K562 (cell line): ENCODE data around the gene TTLL3. TPM values are rescaled to one million over a fixed set of nuclear protein-coding genes. Genes with fewer than 3 reads are reported as not detected.
A peak's percentile ranks its signal among the peaks of the same experiment; 100 is the strongest.
"Not testable (repeated sequence)": the region's sequence is repeated elsewhere in the genome, so short reads cannot be mapped to it uniquely, and the experiment has no call there.

ENCODE experiments used
- ATAC-seq: fragments of 200-7000 bp; cut with Tn5 transposase; 3 replicates; pipeline ENCODE4 v1.9.1; 2020; ENCODE audit warnings: moderate library complexity
- BruUV-seq: library from RNA; stranded (reverse); fragments of 400-500 nt; replicated peaks from 2 replicates; lab custom pipeline; 2021; lab: Mats Ljungman, UMichigan
- CTCF ChIA-PET: fragments of 300-600 bp; formaldehyde crosslinking; extraction: SDS; loops from one replicate; lab custom pipeline; 2021; ENCODE audit warnings: low intra/inter-chr PET ratio; lab: Yijun Ruan, JAX
- POLR2A ChIA-PET: fragments of 300-600, 350-650 bp; sonication (Branson Sonifier 250); formaldehyde crosslinking; extraction: SDS; loops from one replicate; lab custom pipeline; 2021; ENCODE audit warnings: antibody characterized with exemption, inconsistent platforms; lab: Yijun Ruan, JAX
- DNase-seq, 4 experiments: peaks; one replicate each; pipeline versions ENCODE4 v3.0.0 to v3.0.0-alpha.2; 2011 to 2018; ENCODE audit warnings: low spot score in 3 of 4, mixed read lengths in 3 of 4; ENCODE audit errors: extremely low read depth in 1 of 4
- FAIRE-seq: peaks from 2 replicates; lab custom pipeline; 2011; peaks lifted over from hg19 to GRCh38; lab: Jason Lieb, UNC
- H2AFZ ChIP-seq: 2 replicates; pipeline ENCODE4 v1.6.0; 2011; ENCODE audit warnings: low read depth, low read length, control low read depth, inconsistent platforms
- H3K27ac ChIP-seq: fragments of 200-600 bp; 3 replicates; pipeline ENCODE4 v1.8.0; 2011; ENCODE audit warnings: low read depth, mild to moderate bottlenecking, control low read depth, inconsistent platforms, low read length, moderate library complexity, mixed read lengths; ENCODE audit errors: extremely low read depth
- H3K27me3 ChIP-seq, 2 experiments: fragments of 300-600 bp in 1 of 2; 2 replicates in 1 of 2; 3 replicates in 1 of 2; pipeline versions ENCODE4 v1.6.0 to v1.8.0; 2011; ENCODE audit warnings: inconsistent platforms in 2 of 2, low read length in 2 of 2, mild to moderate bottlenecking in 1 of 2, mixed read lengths in 1 of 2, moderate library complexity in 1 of 2; ENCODE audit not compliant: control insufficient read depth in 2 of 2, insufficient read depth in 2 of 2
- H3K36me3 ChIP-seq: fragments of 300-600 bp; 3 replicates; pipeline ENCODE4 v1.8.0; 2011; ENCODE audit warnings: mild to moderate bottlenecking, low read length, inconsistent platforms; ENCODE audit not compliant: control insufficient read depth, insufficient read depth
- H3K4me1 ChIP-seq, 2 experiments: fragments of 200-600 bp in 1 of 2; replicated peaks in 1 of 2; 2 replicates in 1 of 2; 3 replicates in 1 of 2; pipeline versions ENCODE4 v1.5.1 to v1.8.0; 2011; ENCODE audit warnings: inconsistent platforms in 2 of 2, low read length in 2 of 2, mild to moderate bottlenecking in 1 of 2, mixed read lengths in 1 of 2, moderate library complexity in 1 of 2; ENCODE audit not compliant: control insufficient read depth in 2 of 2, insufficient read depth in 2 of 2
- H3K4me2 ChIP-seq: 2 replicates; pipeline ENCODE4 v1.6.1; 2011; ENCODE audit warnings: low read length, control low read depth, inconsistent platforms, mixed read lengths; ENCODE audit not compliant: insufficient read depth
- H3K4me3 ChIP-seq: fragments of 200-600 bp; sonication (generic), shearing (Covaris generic); 2 replicates; pipeline ENCODE4 v1.5.1; 2016; ENCODE audit warnings: control low read depth, inconsistent platforms
- H3K79me2 ChIP-seq: fragments of 200-600 bp; 3 replicates; pipeline ENCODE4 v1.8.0; 2011; ENCODE audit warnings: low read length, inconsistent platforms; ENCODE audit not compliant: control insufficient read depth, insufficient read depth
- H3K9ac ChIP-seq, 2 experiments: 2 replicates each; pipeline versions ENCODE4 v1.6.0 to v1.6.1; 2011; ENCODE audit warnings: low read depth in 2 of 2, low read length in 2 of 2, control low read depth in 1 of 2, inconsistent platforms in 1 of 2, mild to moderate bottlenecking in 1 of 2, mixed read lengths in 1 of 2; ENCODE audit not compliant: insufficient read depth in 1 of 2
- H3K9me1 ChIP-seq: one replicate; pipeline ENCODE4 v1.6.0; 2011; ENCODE audit warnings: inconsistent platforms, mild to moderate bottlenecking, low read length, moderate library complexity; ENCODE audit not compliant: control insufficient read depth, insufficient read depth
- H3K9me3 ChIP-seq: replicated peaks from 2 replicates; pipeline ENCODE4 v1.5.1; 2011; ENCODE audit warnings: low read depth, low read length, inconsistent platforms; ENCODE audit not compliant: control insufficient read depth, insufficient read depth
- H4K20me1 ChIP-seq: replicated peaks from 2 replicates; pipeline ENCODE4 v1.6.1; 2011; ENCODE audit warnings: low read length, inconsistent platforms, mixed read lengths; ENCODE audit not compliant: control insufficient read depth, insufficient read depth
- E2F6 ChIP-seq, 2 experiments: IDR thresholded peaks; 2 replicates each; pipeline ENCODE4 v1.6.1; 2011; ENCODE audit warnings: borderline replicate concordance in 1 of 2, control low read depth in 1 of 2, low read depth in 1 of 2, low read length in 1 of 2, mild to moderate bottlenecking in 1 of 2, mixed read lengths in 1 of 2, moderate library complexity in 1 of 2; ENCODE audit not compliant: insufficient read depth in 1 of 2, insufficient read length in 1 of 2, poor library complexity in 1 of 2, severe bottlenecking in 1 of 2; ENCODE audit errors: extremely low read depth in 1 of 2
- NCOA6 ChIP-seq: fragments of 450-650 bp; IDR thresholded peaks from 2 replicates; pipeline ENCODE4 v1.6.1; 2017; ENCODE audit warnings: mild to moderate bottlenecking
- POLR3G ChIP-seq: IDR thresholded peaks from 2 replicates; pipeline ENCODE4 v1.6.1; 2011; ENCODE audit not compliant: insufficient read length, insufficient replicate concordance; ENCODE audit errors: extremely low read depth
- SIRT6 ChIP-seq: IDR thresholded peaks from one replicate; pipeline ENCODE4 v1.6.1; 2012; ENCODE audit warnings: low read depth, mild to moderate bottlenecking, control low read depth, inconsistent platforms, low read length, moderate library complexity
- STAT5A ChIP-seq: IDR thresholded peaks from 2 replicates; pipeline ENCODE4 v1.6.1; 2012; ENCODE audit warnings: low read length, inconsistent platforms, borderline replicate concordance
- ZKSCAN8 ChIP-seq: fragments of 200-800 bp; sonication (Bioruptor generic); IDR thresholded peaks from 2 replicates; pipeline ENCODE4 v1.6.1; 2016; ENCODE audit warnings: missing genetic modification characterization, missing compliant biosample characterization
- WGBS: fragments of 100-300 bp; shearing (Covaris generic); methylation state at CpG from one replicate; pipeline ENCODE4 v1.1.6; 2016; ENCODE audit warnings: low coverage, mixed read lengths; ENCODE audit not compliant: insufficient coverage; ENCODE audit errors: missing lambda C conversion rate; 5-methylcytosine and 5-hydroxymethylcytosine counted together
- in situ Hi-C: fragments of 300-500 bp; cut with MboI; formaldehyde crosslinking; loops from 4 replicates; pipeline ENCODE4 v1.15.0; 2018; ENCODE audit warnings: inconsistent platforms, mixed read lengths
- intact Hi-C: fragments of 100-400 bp; cut with micrococcal nuclease; formaldehyde crosslinking; loops from 2 replicates; pipeline ENCODE4 v1.14.2; 2022
- polyA plus RNA-seq, 8 experiments: library from polyadenylated mRNA; depleted of rRNA in 4 of 8; stranded (reverse) in 5 of 8; unstranded in 3 of 8; fragments of >200 nt; fragmentation: Nextera tagmentation in 2 of 8; fragmentation: Illumina TruSeq in 1 of 8; extraction: Ambion mirVana in 2 of 8; extraction: Trizol in 1 of 8; gene quantifications; 2 replicates each; pipeline versions ENCODE4 v1.2.1 to v1.2.3, GENCODE V29; 2011 to 2014; ENCODE audit warnings: inconsistent platforms in 1 of 8, missing spikeins in 1 of 8
- total RNA-seq, 7 experiments: library from RNA; depleted of rRNA in 6 of 7; stranded (reverse); fragments of >200 nt in 6 of 7; fragmentation: Illumina TruSeq in 2 of 7; extraction: Trizol in 2 of 7; gene quantifications; 2 replicates each; pipeline versions ENCODE4 v1.2.1 to v1.2.3, GENCODE V29; 2011 to 2021; ENCODE audit warnings: low replicate concordance in 1 of 7
- TF ChIP-seq, protein P1 (sequence below): sonication (generic); formaldehyde crosslinking; IDR thresholded peaks from 2 replicates; pipeline ENCODE4 v1.8.0; 2022; ENCODE audit warnings: missing genetic modification reagents, mild to moderate bottlenecking, moderate library complexity, borderline replicate concordance

TTLL3 gene
- total and polyA plus RNA-seq, 9 of the 15 experiments (the other 6 are each of a cell fraction or from before 2014, with no cell fraction given) = 8.9 to 106 (median 33.2) TPM

DNA sequence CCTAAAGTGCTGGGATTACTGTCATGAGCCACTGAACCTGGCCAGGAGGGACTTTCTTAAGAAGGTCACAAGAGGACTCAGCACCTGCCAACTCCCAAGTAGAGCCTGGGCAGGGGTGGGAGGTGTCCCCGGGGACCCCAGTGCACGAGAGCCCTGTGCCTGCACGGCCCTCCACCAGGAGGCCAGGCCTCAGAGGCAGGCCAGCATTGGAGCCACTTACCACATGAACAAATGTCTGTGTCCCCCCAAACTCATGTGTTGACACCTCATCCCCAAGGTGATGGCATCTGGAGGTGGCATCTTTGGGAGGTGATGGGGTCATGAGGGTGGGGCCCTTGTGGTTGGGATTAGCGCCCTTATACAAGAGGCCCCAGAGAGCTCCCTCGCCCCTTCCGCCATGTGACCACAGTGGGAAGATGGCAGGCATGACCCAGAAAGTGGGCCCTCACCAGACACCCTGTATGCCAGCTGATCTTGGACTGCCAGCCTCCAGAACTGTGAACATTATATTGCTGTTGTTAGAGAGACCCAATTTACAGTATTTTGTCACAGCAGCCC, 36.9 kb downstream of the TTLL3 start:
- no peak for TF ChIP-seq ZKSCAN8
- TF ChIP-seq POLR3G = no peak
- TF ChIP-seq, protein P1, sequence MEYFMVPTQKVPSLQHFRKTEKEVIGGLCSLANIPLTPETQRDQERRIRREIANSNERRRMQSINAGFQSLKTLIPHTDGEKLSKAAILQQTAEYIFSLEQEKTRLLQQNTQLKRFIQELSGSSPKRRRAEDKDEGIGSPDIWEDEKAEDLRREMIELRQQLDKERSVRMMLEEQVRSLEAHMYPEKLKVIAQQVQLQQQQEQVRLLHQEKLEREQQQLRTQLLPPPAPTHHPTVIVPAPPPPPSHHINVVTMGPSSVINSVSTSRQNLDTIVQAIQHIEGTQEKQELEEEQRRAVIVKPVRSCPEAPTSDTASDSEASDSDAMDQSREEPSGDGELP = no peak
- no peak for TF ChIP-seq SIRT6
- no peak for TF ChIP-seq E2F6 (IDR thresholded peaks at IDR 0.05; ENCODE audit: borderline replicate concordance in 1 of 2, extremely low read depth in 1 of 2, insufficient read depth in 1 of 2, insufficient read length in 1 of 2, low read depth in 1 of 2, low read length in 1 of 2, poor library complexity in 1 of 2, severe bottlenecking in 1 of 2)
- TF ChIP-seq NCOA6 = no peak
- no peak for TF ChIP-seq STAT5A
- peaks cover 7 to 22% of the 10 kb centered on the region in 2 experiments; a peak in 2 of 5 replicates for H3K4me1 ChIP-seq
- H4K20me1 ChIP-seq = no peaks in the 10 kb centered on the region
- H3K9me3 ChIP-seq = no peaks in the 10 kb centered on the region
- no peak for FAIRE-seq
- 76% methylated on average over 6 of the region's 6 CpGs for WGBS
- intact Hi-C loops (loop anchor here (10.0 kb wide), 1 partner anchor 178 kb away; the partner anchor contains the start of gene FANCD2), in situ Hi-C loops (loop anchor here (25.0 kb wide), 1 partner anchor 890 kb away; no protein-coding TSS in a partner anchor)
- peaks cover 6% of the 10 kb centered on the region; the same call in 2 of the 3 replicates for H3K36me3 ChIP-seq
- peak overlapping the region in 1 of 2 experiments; percentile 39; a peak in 1 of 4 replicates for H3K9ac ChIP-seq
- H3K9me1 ChIP-seq = no peaks in the 10 kb centered on the region
- H3K4me3 ChIP-seq = no peak overlapping the region
- no peak overlapping the region for H3K27ac ChIP-seq
- DNase-seq = no peak
- H3K79me2 ChIP-seq = peaks cover 15% of the 10 kb centered on the region
- ATAC-seq = no peak
- no peak overlapping the region for H2AFZ ChIP-seq
- no peaks in the 10 kb centered on the region for H3K27me3 ChIP-seq
- ChIA-PET POLR2A (interaction anchor here (0.5 to 1.2 kb wide), 2 partner anchors 9 to 65 kb away, joined by 3 read pairs; no protein-coding TSS in a partner anchor), CTCF (no interaction called here)
- no peak overlapping the region for H3K4me2 ChIP-seq
- BruUV-seq = no TSS peak

DNA sequence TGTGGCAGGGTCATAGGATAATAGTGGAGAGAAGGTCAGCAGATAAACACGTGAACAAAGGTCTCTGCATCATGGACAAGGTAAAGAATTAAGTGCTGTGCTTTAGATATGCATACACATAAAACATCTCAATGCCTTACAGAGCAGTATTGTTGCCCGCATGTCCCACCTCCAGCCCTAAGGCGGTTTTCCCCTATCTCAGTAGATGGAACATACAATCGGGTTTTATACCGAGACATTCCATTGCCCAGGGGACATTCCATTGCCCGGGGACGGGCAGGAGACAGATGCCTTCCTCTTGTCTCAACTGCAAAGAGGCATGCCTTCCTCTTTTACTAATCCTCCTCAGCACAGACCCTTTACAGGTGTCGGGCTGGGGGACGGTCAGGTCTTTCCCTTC, 37.8 kb downstream of the TTLL3 start:
- H3K9me1 ChIP-seq, H4K20me1 ChIP-seq, H3K9me3 ChIP-seq, H3K4me2 ChIP-seq, CTCF ChIA-PET, FAIRE-seq, H3K27me3 ChIP-seq, H3K27ac ChIP-seq, BruUV-seq, H3K36me3 ChIP-seq, H2AFZ ChIP-seq, DNase-seq, H3K4me3 ChIP-seq, H3K79me2 ChIP-seq, H3K9ac ChIP-seq, ATAC-seq: not testable (repeated sequence)
- WGBS = 11% methylated on average over 6 of the region's 9 CpGs
- intact Hi-C loops = loop anchor here (10.0 kb wide), 1 partner anchor 177 kb away; the partner anchor contains the start of gene FANCD2
- in situ Hi-C loops = loop anchor here (25.0 kb wide), 1 partner anchor 889 kb away; no protein-coding TSS in a partner anchor
- peaks cover 3 to 20% of the 10 kb centered on the region in 2 experiments; a peak in 2 of 5 replicates for H3K4me1 ChIP-seq
- POLR2A ChIA-PET = interaction anchor here (1.2 kb wide), 1 partner anchor 10 kb away, joined by 3 read pairs; no protein-coding TSS in a partner anchor
